ENCODE data around the gene RPS6KA2.
"Not testable (repeated sequence)": the region's sequence is repeated elsewhere in the genome, so short reads cannot be mapped to it uniquely, and the experiment has no call there.

The RPS6KA2 gene

DNA sequence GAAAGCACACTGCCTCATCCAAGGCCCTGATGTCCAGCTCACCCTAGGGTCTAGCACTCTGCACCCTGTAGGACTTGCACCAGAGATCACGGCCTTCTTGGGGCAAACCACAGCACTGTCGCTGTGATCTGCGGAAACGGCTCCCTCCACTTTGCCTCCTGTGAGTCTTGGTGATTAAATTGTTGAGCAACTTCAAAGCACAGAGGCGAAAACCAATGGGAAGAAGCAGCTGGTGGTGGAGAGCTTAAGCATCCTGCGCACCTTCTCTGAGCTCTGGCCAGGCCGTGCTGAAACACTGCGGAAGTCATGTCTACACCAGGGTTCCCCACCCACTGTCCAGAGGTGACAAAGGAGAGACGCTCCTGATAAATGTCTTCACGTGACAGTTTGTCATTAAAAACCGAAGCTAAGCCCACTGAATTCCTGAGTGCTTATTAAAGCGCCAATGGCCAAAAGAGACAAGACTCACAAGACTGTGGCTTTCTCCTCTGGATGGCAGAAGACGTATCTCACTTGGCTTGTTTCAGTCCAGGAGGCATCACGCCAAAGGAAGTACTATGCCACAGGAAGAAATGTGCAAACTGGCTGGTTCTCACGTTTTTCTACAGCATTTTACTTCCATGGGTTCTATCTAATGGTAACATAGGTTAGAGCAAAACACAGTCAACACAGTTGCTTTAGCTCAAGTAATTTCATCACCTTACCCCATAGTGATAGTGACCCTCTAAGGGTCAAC, 43.7 kb downstream of the RPS6KA2 start:
- no peak for DNase-seq (ENCODE audit: low read depth, low spot score)
- no peak overlapping the region for H3K4me3 ChIP-seq (ENCODE audit: low read length)

DNA sequence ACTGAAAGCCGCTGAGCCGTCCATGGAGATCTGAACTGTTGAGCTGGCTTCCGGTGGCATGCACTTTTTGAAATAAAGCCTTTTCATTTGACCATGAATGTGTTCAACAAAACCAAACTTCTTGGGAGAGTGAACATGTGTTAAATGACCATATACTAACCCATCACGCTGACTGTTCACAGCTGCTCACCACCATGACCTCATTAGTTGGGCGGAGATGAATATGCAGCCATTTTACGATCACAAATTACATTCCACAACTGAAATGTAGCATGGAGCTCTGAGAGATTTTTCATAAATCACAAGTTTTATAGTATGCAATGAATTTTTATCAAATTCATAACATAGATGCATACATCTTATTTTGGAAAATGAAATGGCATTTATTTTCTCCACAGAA, 44.8 kb downstream of the RPS6KA2 start:
- no peak overlapping the region for H3K4me3 ChIP-seq (ENCODE audit: low read length)
- no peak for DNase-seq (ENCODE audit: low read depth, low spot score)

DNA sequence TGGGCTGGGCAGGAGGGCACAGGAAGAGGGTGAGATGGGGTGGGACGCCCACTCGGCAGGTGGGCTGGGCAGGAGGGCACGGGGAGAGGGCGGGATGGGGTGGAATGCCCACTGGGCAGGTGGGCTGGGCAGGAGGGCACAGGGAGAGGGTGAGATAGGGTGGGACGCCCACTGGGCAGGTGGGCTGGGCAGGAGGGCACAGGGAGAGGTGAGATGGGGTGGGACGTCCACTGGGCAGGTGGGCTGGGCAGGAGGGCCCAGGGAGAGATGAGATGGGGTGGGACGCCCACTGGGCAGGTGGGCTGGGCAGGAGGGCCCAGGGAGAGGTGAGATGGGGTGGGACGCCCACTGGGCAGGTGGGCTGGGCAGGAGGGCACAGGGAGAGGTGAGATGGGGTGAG, 45.2 kb downstream of the RPS6KA2 start:
- H3K4me3 ChIP-seq (ENCODE audit: low read length); DNase-seq (ENCODE audit: low read depth, low spot score): not testable (repeated sequence)

DNA sequence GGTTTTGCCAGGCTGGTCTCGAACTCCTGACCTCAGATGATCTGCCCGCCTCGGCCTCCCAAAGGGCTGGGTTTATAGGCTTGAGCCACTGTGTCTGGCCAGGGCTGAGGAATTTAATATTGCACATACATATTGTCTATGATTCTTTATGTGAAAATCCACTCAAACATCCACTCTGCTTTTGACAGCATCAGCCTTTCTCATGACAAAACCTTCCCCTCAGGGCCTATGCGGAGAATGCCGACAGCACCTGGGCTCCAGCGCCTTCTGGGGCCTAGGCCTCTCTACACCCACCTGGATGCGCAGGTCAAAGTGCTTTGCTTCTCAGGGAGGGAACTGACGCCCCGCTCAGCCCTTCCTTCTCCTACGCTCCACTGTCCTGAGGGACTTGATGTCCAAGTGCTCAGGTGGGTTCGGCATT, 46.0 kb downstream of the RPS6KA2 start:
- H3K4me3 ChIP-seq (ENCODE audit: low read length): no peak overlapping the region
- DNase-seq (ENCODE audit: low read depth, low spot score): no peak

DNA sequence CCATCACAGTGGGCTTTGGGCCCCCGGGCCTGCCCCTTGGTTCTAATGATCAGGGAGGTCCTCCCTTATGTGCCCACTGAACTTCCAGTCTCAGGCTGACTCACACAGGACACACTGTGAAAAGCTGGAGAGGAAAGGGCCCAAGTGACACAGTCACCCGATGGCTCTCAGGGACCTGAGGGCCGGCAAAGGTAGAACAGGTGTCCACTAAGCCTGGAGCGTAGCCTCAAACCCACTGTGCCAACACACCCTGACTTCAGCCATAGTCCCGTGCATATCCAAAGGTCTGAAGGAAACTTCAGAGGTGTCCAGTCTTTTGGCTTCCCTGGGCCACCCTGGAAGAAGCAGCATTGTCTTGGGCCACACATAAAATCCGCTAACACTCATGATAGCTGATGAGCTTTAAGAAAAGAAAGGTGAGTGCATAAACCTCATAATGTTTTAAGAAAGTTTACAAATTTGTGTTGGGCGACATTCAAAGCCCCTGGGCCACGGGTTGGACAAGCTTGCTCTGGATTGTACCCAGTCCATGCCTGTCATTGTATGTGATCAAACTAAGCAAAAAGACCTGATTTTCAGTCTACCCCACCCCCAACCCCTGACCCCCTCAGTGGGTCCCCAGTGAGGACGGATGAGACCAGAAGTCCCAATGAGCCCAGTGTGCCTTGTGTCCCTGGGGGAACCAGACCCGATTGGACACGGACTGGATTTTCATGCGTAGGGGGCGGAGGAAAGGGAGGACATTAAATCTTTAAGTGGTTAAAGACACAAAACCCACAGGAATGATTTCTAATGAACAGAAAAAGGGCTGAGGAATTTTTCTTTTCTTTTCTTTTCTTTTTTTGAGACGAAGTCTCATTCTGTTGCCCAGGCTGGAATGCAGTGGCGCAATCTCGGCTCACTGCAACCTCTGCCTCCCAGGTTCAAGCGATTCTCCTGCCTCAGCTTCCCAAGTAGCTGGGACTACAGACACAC, 46.7 kb downstream of the RPS6KA2 start:
- no peak for DNase-seq (ENCODE audit: low read depth, low spot score)

DNA sequence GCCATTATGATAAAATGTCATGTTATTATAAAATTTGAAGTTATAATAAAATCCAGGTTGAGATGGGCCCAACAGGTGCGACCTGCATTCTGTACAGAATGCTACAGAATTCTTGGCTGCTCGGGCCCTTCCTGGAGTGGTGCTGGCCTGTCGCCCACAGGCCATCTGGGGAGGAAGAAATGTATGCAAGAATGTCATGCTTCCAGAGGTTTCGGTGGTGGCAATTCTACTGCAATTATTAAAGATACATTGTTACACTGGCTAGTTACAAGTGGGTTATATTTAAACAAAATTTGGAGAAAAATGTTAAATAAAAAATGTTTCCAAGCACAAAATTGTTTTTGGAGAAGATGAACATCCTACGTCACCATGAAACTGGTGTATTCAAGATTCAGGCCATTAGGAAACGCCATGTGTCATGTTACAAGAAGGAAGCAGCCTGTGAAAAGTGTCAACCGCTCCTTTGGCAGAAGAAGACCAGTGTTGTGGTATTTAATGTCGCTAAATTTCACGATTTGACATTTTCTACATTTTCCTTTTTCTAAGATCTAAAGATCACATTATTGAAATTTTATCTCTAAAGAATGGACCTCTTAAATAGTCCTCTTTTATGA, 47.7 kb downstream of the RPS6KA2 start:
- no peak overlapping the region for H3K4me3 ChIP-seq (ENCODE audit: low read length)
- DNase-seq (ENCODE audit: low read depth, low spot score): no peak

More for the DNA sequence above, 46.7 kb downstream of the RPS6KA2 start:
- H3K4me3 ChIP-seq (ENCODE audit: low read length): no peak overlapping the region

DNA sequence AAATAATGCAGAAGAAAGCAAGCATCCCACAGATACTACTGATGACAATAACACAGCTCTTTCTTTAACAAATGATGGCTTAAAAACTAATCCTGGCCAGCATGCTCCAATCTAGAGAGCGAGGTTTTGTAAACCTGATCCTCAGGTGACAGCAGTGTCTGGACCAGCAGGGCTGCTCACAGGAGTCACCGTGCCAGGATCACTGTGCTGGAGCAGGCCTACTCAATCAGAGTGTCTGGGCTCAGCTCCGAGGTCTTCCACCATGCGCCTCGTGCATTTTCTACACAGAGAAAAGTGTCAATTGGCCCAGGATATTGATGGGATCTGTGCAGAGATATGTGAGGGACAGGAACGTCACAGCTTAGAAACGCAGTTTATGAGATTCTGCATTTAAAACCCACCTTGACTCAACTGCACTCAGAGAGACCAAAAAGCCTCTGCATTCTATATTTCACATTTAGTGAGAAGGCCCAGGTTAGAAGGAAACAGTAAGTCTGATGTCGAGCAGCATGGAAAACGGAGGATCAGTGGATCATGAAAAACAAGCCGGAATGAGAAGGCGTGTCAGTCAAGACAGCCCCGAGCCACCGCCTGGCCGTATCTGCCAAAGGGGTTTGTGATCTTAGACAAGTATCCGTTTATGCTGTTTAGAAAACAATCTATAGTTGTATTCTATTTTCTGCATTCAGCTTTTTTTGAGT, 48.4 kb downstream of the RPS6KA2 start:
- no peak overlapping the region for H3K4me3 ChIP-seq (ENCODE audit: low read length)
- DNase-seq (ENCODE audit: low read depth, low spot score): no peak

DNA sequence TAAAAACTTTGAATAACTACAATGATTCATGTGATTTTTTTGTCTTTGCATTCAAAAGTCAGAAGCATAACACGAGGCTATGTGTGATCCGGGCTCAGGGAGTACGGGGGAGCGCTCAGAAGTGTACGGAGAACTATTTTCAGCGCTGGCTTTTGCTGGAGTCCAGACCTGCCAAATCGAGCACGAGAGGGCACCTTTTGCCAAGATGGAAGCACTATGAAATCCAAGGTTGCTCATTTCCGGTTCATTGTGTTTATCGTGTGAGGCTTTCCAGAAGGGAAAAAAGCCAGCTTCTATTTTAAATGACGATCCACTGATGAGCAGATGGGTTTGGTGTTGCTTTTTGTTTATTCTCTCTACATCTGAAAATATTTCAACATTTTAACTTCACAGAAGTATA, 51.8 kb downstream of the RPS6KA2 start:
- no peak overlapping the region for H3K4me3 ChIP-seq (ENCODE audit: low read length)
- no peak for DNase-seq (ENCODE audit: low read depth, low spot score)

DNA sequence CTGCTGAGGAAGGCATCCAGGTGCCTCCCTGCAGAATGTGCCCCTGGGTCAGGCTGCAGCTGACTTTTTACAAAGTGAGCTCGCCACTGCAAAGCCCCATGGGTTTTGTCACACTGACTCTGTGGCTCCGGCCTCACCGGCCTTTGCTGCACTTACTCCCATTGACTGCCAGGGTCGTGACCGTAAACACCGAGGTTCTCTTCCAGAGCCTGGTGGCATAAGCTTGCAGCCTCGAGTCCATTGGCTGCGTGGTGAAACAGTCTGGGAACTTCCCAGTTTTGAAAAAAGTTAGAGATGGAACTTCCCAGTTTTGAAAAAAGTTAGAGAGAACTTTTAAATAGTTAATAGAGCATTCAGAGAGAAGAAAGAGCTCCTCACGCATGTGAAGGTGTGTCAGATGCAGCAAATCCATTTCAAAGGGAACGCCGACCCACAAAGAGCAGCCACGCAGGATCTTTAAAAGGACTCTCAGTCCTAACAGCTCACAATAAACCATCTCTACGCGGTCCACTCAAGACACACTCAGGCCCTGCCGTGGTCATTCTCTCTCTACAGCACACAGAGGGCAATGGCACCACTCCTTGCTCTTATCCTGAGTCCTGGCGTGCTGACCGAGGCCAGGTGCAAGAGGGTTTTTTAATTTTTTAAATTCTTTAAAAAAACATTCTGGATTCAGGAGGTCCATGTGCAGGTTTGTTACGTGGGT, 53.4 kb downstream of the RPS6KA2 start:
- DNase-seq (ENCODE audit: low read depth, low spot score): no peak
- H3K4me3 ChIP-seq (ENCODE audit: low read length): no peak overlapping the region

DNA sequence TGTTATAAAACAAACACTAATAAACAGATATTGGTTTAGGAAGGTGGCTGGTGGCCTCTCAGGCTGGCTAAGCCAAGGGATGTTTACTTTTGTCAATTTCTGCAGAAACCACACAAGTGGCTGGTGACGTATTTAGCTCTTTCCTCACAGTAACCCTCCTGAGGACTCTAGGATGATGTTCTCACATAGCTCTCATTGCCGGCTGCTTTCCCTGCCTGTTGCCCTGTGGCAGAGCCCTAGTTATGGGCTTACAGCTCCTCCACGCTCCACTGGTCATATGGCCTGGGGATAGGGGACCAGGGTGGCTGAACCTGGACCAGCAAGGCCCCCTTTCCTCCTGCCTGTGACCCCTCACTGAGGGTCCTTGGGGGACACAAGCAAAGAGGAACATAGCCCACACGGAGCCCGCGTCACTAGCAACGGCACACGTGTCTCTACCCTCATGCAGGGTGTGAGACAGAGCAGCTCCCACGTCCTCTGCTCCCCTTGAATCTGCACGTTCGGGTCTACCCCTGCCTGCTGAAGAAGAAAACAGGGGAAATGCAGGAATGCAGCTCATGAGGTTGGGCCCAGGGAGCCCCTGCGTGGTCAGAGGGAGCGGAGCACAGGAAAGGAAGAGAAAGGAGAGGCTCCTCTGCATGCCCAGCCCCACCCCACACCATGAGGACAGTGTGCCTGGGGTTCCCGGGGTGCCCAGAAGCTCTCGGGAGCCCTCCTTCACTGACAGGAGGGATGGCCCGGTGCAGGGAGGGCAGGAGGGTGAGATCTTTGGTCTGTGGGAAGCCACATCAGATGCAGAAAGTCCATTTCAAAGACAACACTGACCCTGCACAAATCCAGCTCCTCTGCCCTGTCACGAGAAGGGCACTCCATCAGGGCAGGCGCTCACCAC, 54.4 kb downstream of the RPS6KA2 start:
- no peak for DNase-seq (ENCODE audit: low read depth, low spot score)
- H3K4me3 ChIP-seq (ENCODE audit: low read length): no peak overlapping the region

DNA sequence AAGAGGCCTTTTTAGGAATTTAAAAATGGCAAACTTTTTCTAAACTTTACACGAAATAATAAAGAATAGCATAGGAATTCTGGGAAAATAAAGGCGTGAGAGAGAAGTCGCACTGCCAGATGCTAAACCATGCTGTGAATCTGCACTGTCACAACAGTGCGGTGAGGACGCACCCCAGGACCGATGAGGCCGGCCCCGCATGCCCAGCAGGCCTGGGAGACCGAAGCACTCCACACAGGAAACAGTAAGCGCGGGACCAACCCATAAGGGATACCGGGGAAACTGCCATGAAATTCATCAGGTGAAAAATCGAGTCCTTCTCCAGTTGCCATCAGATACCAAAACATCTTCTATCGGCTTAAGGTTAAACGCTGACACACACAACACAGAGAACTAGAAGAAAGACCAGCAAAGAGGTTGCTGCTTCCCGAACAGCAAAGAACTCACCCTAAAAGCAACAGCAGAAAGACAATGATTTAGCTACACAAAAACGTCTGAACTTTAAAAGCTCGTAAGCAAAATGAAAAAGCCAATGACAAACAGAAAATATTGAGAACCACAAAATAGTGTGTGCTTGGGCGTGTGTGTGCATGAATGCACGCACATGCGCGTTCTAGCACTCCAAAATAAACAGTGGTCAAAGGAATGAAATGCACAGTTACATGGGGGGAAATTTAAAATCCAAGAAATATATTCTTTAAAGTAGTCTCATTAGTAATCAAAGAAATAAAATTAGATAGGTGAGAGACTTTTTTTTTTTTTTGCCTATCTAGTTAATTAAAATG, 55.9 kb downstream of the RPS6KA2 start:
- no peak overlapping the region for H3K4me3 ChIP-seq (ENCODE audit: low read length)
- DNase-seq (ENCODE audit: low read depth, low spot score): no peak

DNA sequence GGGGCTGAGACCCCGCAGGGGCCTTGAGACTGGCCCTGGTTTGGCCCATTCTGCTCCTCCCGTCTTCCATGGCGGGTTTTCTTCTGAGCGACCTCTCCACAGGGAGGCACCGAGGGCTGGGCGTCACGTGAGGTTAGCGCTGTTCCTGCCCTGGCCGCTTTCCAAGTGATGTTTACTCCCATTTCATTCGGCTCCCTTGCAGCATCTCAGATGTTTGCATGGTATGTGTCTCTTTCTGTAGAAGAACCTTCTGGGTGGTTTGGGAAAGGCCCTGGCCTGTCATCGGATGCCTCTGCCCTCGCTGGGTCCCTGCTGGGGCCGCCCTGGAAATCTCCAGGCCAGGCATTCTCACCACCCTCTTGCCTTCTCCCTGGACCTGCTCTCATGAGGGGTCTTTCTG, 57.8 kb downstream of the RPS6KA2 start:
- DNase-seq (ENCODE audit: low read depth, low spot score): no peak
- no peak overlapping the region for H3K4me3 ChIP-seq (ENCODE audit: low read length)

DNA sequence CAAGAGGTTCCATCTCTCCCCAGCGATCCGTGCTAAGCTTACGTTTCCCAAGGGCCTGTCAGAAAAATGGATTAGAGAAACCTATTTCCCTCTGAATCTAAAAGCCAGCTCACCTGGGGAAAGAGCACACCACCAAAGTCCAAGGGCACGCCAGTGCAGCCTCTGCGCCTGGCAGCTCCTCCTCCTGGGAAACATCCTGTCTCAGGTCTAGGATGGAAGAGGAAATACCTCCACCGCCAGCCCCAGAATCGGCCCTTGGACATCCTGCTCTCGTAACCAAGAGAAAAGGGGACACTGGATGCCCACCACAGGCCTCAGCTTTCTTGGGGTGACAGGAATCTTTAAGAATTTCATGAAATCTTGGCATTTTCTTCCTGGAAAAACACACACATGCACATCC, 59.2 kb downstream of the RPS6KA2 start:
- DNase-seq (ENCODE audit: low read depth, low spot score): no peak

DNA sequence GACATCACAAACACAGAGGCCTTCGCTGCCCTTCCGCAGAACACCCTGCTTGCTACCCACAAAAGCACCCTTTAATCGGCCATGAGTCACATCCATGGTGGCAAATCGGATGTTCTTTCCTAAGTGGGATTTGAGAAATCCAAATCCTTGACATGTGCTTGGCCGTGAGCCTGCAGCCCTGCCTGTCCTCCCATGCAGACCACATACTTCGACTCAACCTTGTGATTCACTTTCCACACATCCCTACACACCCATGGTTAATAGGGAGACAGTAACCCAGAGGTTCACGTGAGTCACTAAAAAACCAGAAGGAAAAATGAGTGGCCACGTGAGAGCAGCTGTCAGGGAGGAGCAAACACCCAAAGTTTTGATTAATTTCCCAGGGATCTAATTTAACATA, 59.9 kb downstream of the RPS6KA2 start:
- DNase-seq (ENCODE audit: low read depth, low spot score): no peak

More for the DNA sequence above, 59.2 kb downstream of the RPS6KA2 start:
- no peak overlapping the region for H3K4me3 ChIP-seq (ENCODE audit: low read length)

DNA sequence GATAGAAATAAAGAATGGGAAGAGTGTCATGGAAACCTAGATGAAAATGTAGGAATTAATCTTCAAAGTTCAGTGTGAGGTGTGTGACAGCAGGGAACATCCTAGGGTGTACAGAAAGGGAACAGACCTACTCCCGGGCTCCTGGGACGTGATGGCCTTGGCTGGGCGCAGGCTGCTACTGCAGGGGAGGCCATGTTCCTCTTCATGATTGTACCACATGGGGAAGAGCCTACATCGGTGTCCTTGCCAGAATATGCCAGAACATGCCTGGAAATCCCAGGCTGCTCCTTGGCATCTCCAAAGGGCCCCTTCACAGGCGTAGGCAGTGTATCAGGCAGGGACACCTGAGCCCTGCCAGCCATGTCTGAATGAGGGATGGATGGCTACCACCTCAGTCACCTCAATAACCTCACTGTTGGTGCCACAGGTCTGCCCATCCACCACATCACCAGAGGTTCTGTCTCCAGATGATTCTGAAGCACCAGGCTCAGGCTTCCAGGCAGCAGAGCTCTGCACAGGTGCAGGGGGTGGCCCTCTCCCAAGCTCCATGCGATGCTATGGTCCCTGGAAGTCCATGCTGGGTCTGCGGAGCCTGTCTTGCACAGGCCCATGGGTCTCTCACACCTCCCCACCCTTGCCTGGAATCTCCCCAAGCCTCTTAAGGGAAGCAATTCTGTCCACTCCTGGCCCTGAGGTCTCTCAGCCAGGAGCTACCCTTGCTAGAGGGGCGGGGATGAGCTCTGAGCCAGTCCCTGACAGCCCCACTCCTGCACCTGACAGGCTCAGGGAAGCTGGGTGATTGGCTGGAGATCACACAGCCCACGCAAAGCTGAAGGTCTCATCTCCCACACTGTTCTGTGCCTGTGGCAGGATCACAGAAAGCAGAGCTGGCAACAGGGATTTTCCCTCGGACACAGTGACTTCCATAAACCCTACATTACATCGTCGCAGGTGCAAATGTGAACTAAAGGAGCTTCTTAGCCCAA, 60.7 kb downstream of the RPS6KA2 start:
- no peak for DNase-seq (ENCODE audit: low read depth, low spot score)
- no peak overlapping the region for H3K4me3 ChIP-seq (ENCODE audit: low read length)

More for the DNA sequence above, 59.9 kb downstream of the RPS6KA2 start:
- H3K4me3 ChIP-seq (ENCODE audit: low read length): no peak overlapping the region

Data from Jurkat, Clone E6-1 (cell line).